Aorta (tissue), 5 donors: ENCODE data around the gene ZNF18. TPM values are rescaled to one million over a fixed set of nuclear protein-coding genes. Genes with fewer than 3 reads are reported as not detected.

Experiments
- ATAC-seq: fragments of 200-7000 bp; cut with Tn5 transposase; one replicate; pipeline ENCODE4 v1.9.1; 2022; ENCODE audit warnings: moderate library complexity; ENCODE audit not compliant: low FRiP score
- DNase-seq, 2 donors: peaks; one replicate each; pipeline ENCODE4 v3.0.0-alpha.2; 2020
- H3K27ac ChIP-seq, 2 donors: one replicate each; pipeline ENCODE4 v1.5.1; 2013; ENCODE audit warnings: low read length in 2 of 2, mild to moderate bottlenecking in 2 of 2, moderate library complexity in 2 of 2, control low read depth in 1 of 2, inconsistent platforms in 1 of 2, low read depth in 1 of 2
- H3K27me3 ChIP-seq, 2 donors: one replicate each; pipeline ENCODE4 v1.6.1; 2013; ENCODE audit warnings: control low read depth in 1 of 2, low read length in 1 of 2, mild to moderate bottlenecking in 1 of 2, moderate library complexity in 1 of 2; ENCODE audit not compliant: insufficient read depth in 2 of 2, control insufficient read depth in 1 of 2
- H3K36me3 ChIP-seq, 2 donors: one replicate each; pipeline ENCODE4 v1.6.1; 2013; ENCODE audit warnings: control low read depth in 1 of 2, low read length in 1 of 2, mild to moderate bottlenecking in 1 of 2; ENCODE audit not compliant: insufficient read depth in 2 of 2, control insufficient read depth in 1 of 2
- H3K4me1 ChIP-seq, 2 donors: one replicate each; pipeline ENCODE4 v1.6.1; 2013; ENCODE audit warnings: low read length in 2 of 2, control low read depth in 1 of 2, mild to moderate bottlenecking in 1 of 2, moderate library complexity in 1 of 2; ENCODE audit not compliant: insufficient read depth in 2 of 2, control insufficient read depth in 1 of 2
- H3K4me3 ChIP-seq, 2 donors: one replicate each; pipeline ENCODE4 v1.5.1; 2013; ENCODE audit warnings: low read length in 2 of 2, control low read depth in 1 of 2, mild to moderate bottlenecking in 1 of 2
- H3K9me3 ChIP-seq: one replicate; pipeline ENCODE4 v1.6.1; 2013; ENCODE audit warnings: mild to moderate bottlenecking, low read length; ENCODE audit not compliant: control insufficient read depth
- WGBS, 2 donors: extraction: QIAGEN DNeasy Blood & Tissue Kit; methylation state at CpG; one replicate each; pipeline ENCODE4 v1.1.7; 2013; 5-methylcytosine and 5-hydroxymethylcytosine counted together
- intact Hi-C, 2 donors: fragments of 100-400 bp; cut with DNase I; formaldehyde crosslinking; loops; one replicate each; pipeline versions ENCODE4 v1.14.2 to v1.15.0; 2022
- long read RNA-seq, 2 donors: library from polyadenylated mRNA; unstranded; transcript quantifications; one replicate each; pipeline ENCODE4 v2.0.0, GENCODE V29; 2020 to 2021
- polyA plus RNA-seq, 2 donors: library from polyadenylated mRNA; stranded (reverse); fragments of 200-250 nt; gene quantifications; one replicate each; pipeline ENCODE4 v1.2.3, GENCODE V29; 2013
- total RNA-seq, 2 donors: library from RNA; stranded (reverse); fragmentation: NEBNext Ultra II Directional; extraction: Animal tissue kit (Norgen Biotek cat#: 25700); gene quantifications; one replicate each; pipeline ENCODE4 v1.2.1, GENCODE V29; 2021
- donor health status: healthy with polysubstance abuse.
- donor health status: Bipolar disorder and iron deficiency.
- donor health status: DM: no; HTN: no; CAD: no.
- donor health status: DM: no; HTN: no; CAD: no.
- donor health status: DM: yes; HTN: yes; CAD: no.

Gene ZNF18
- total RNA-seq (1 to 10 TPM; 5.6 to 9.2 TPM), polyA plus RNA-seq (10 to 100 TPM in 1 of 2 donors, 1 to 10 TPM in 1; 2.9 to 10.5 TPM)
- long read RNA-seq, donor 1, transcript ZNF18-204 (7 exons, 2,330 nt): major isoform, 9 of 26 reads
- long read RNA-seq, donor 1, partial matches to known transcripts: 3 of 26 reads
- long read RNA-seq, donor 1, other reads (novel, unspliced or antisense): 7 of 26 reads
- long read RNA-seq, donor 2, partial matches to known transcripts: 1 of 5 reads
- long read RNA-seq, donor 2, other reads (novel, unspliced or antisense): 2 of 5 reads

- DNase-seq: peak; percentile 99
- peak; percentile 100 for ATAC-seq
- H3K27ac ChIP-seq: peak within 1 kb of the TSS in 1 of 2 donors; percentile 82
- H3K9me3 ChIP-seq: no peaks in the 10 kb centered on the region
- no peaks in the 10 kb centered on the region for H3K36me3 ChIP-seq
- intact Hi-C loops: no loop called here
- no peaks in the 10 kb centered on the region for H3K4me1 ChIP-seq
- 0 to 1% methylated on average over 56 to 74 of the region's 74 CpGs for WGBS, 2 donors
- H3K4me3 ChIP-seq: peak within 1 kb of the TSS; percentile 51 to 67
- H3K27me3 ChIP-seq: no peaks in the 10 kb centered on the region
These were observed at the start of gene ZNF18 for GRCh38 chr17:11997147-11997971. ZNF18 (minus strand) TSS chr17:11997475; CDS start chr17:11992829, 4,646 bp downstream.

GRCh38 chr17:12046786-12047185 is 49.5 kb upstream of the ZNF18 start:
- Histone ChIP-seq H3K27ac (no peak overlapping the region), H3K27me3 (no peaks in the 10 kb centered on the region), H3K4me1 (peaks cover 7 to 10% of the 10 kb centered on the region in 2 donors), H3K9me3 (no peaks in the 10 kb centered on the region), H3K36me3 (no peaks in the 10 kb centered on the region), H3K4me3 (no peak overlapping the region)
- DNase-seq: no peak
- no peak for ATAC-seq
- 11 to 17% methylated on average over 2 of the region's 2 CpGs for WGBS, 2 donors
- intact Hi-C loops: no loop called here

- Histone ChIP-seq H3K4me3 (no peak overlapping the region), H3K27ac (no peak overlapping the region), H3K4me1 (peaks cover 6 to 8% of the 10 kb centered on the region in 2 donors), H3K9me3 (no peaks in the 10 kb centered on the region), H3K36me3 (no peaks in the 10 kb centered on the region), H3K27me3 (no peaks in the 10 kb centered on the region)
- DNase-seq (no peak), ATAC-seq (no peak)
- intact Hi-C loops: no loop called here
- 96% methylated on average over 6 of the region's 6 CpGs for WGBS, 2 donors
These were observed 46.4 kb upstream of the ZNF18 start for GRCh38 chr17:12043702-12044101.

- Histone ChIP-seq H3K4me3 (no peak overlapping the region), H3K4me1 (peaks cover 3 to 4% of the 10 kb centered on the region in 2 donors), H3K27me3 (no peaks in the 10 kb centered on the region), H3K27ac (no peak overlapping the region), H3K9me3 (no peaks in the 10 kb centered on the region), H3K36me3 (no peaks in the 10 kb centered on the region)
- intact Hi-C loops: no loop called here
- no peak for DNase-seq
- 7 to 15% methylated on average over 3 of the region's 3 CpGs for WGBS, 2 donors
- ATAC-seq: no peak
These were observed 44.0 kb upstream of the ZNF18 start for GRCh38 chr17:12041312-12041711.

- Histone ChIP-seq H3K36me3 (no peaks in the 10 kb centered on the region), H3K9me3 (no peaks in the 10 kb centered on the region), H3K27me3 (no peaks in the 10 kb centered on the region), H3K4me1 (peaks cover 3 to 4% of the 10 kb centered on the region in 2 donors), H3K27ac (no peak overlapping the region), H3K4me3 (no peak overlapping the region)
- 82 to 86% methylated on average over 3 of the region's 3 CpGs for WGBS, 2 donors
- no peak for DNase-seq
- intact Hi-C loops: no loop called here
- ATAC-seq: no peak
These were observed 43.2 kb upstream of the ZNF18 start for GRCh38 chr17:12040478-12040877.

GRCh38 chr17:12037970-12038369 is 40.7 kb upstream of the ZNF18 start:
- ATAC-seq (no peak), DNase-seq (no peak)
- Histone ChIP-seq H3K27me3 (no peaks in the 10 kb centered on the region), H3K36me3 (no peaks in the 10 kb centered on the region), H3K27ac (no peak overlapping the region), H3K9me3 (no peaks in the 10 kb centered on the region), H3K4me1 (peaks cover 2 to 3% of the 10 kb centered on the region in 2 donors), H3K4me3 (no peak overlapping the region)
- intact Hi-C loops: no loop called here
- WGBS, 2 donors: 20 to 33% methylated on average over 2 of the region's 2 CpGs

- no peaks in the 10 kb centered on the region for H3K27me3 ChIP-seq
- H3K9me3 ChIP-seq: no peaks in the 10 kb centered on the region
- H3K4me3 ChIP-seq: no peak overlapping the region
- intact Hi-C loops: no loop called here
- DNase-seq: no peak
- 65 to 96% methylated on average over 1 of the region's 1 CpG for WGBS, 2 donors
- no peaks in the 10 kb centered on the region for H3K36me3 ChIP-seq
- peaks cover 4 to 8% of the 10 kb centered on the region in 2 donors for H3K4me1 ChIP-seq
- no peak overlapping the region for H3K27ac ChIP-seq
- no peak for ATAC-seq
These were observed 38.4 kb upstream of the ZNF18 start for GRCh38 chr17:12035673-12036072.

GRCh38 chr17:12034538-12034937 is 37.3 kb upstream of the ZNF18 start:
- Histone ChIP-seq H3K9me3 (no peaks in the 10 kb centered on the region), H3K27me3 (no peaks in the 10 kb centered on the region), H3K4me1 (peaks cover 2 to 8% of the 10 kb centered on the region in 2 donors), H3K4me3 (no peak overlapping the region), H3K27ac (no peak overlapping the region), H3K36me3 (no peaks in the 10 kb centered on the region)
- intact Hi-C loops: no loop called here
- DNase-seq (no peak), ATAC-seq (no peak)
- WGBS, 2 donors: 95% methylated on average over 4 of the region's 4 CpGs

- intact Hi-C loops: no loop called here
- Histone ChIP-seq H3K9me3 (no peaks in the 10 kb centered on the region), H3K4me3 (no peak overlapping the region), H3K4me1 (peaks cover 2 to 16% of the 10 kb centered on the region in 2 donors), H3K27me3 (no peaks in the 10 kb centered on the region), H3K36me3 (no peaks in the 10 kb centered on the region), H3K27ac (no peak overlapping the region)
- WGBS, 2 donors: 81 to 90% methylated on average over 2 of the region's 2 CpGs
- DNase-seq: no peak
- no peak for ATAC-seq
These were observed 31.3 kb upstream of the ZNF18 start for GRCh38 chr17:12028611-12029010.
